ENCODE measurements around the gene REPS2. TPM values are rescaled to one million over a fixed set of nuclear protein-coding genes. Genes with fewer than 3 reads are reported as not detected.

REPS2 gene
- total RNA-seq, 1 donor from 2014 or later: 18.9 TPM

GRCh38 chrX:17056868-17057608 lies 110.6 kb downstream of the REPS2 start:
- intact Hi-C loops (cut with DNase I): no loop called here
- no peaks in the 10 kb centered on the region for H3K4me1 ChIP-seq
- TF ChIP-seq CTCF (IDR thresholded peaks at IDR 0.05): no peak
- H3K4me3 ChIP-seq: no peak overlapping the region
- H3K9me3 ChIP-seq: no peaks in the 10 kb centered on the region
- H3K36me3 ChIP-seq: no peaks in the 10 kb centered on the region
- no peaks in the 10 kb centered on the region for H3K27me3 ChIP-seq
- DNase-seq: no peak
- no peak for ATAC-seq
- no peak overlapping the region for H3K27ac ChIP-seq

GRCh38 chrX:17062065-17062464 lies 115.6 kb downstream of the REPS2 start:
- DNase-seq (no peak), ATAC-seq (no peak)
- Histone ChIP-seq H3K27me3 (no peaks in the 10 kb centered on the region), H3K27ac (no peak overlapping the region), H3K4me1 (no peaks in the 10 kb centered on the region), H3K4me3 (no peak overlapping the region), H3K9me3 (no peaks in the 10 kb centered on the region), H3K36me3 (no peaks in the 10 kb centered on the region)
- intact Hi-C loops (cut with DNase I): no loop called here
- TF ChIP-seq CTCF (IDR thresholded peaks at IDR 0.05): no peak

- ATAC-seq: no peak
- Histone ChIP-seq H3K36me3 (no peaks in the 10 kb centered on the region), H3K27me3 (no peaks in the 10 kb centered on the region), H3K4me3 (no peak overlapping the region), H3K9me3 (no peaks in the 10 kb centered on the region), H3K27ac (no peak overlapping the region), H3K4me1 (no peaks in the 10 kb centered on the region)
- TF ChIP-seq CTCF (IDR thresholded peaks at IDR 0.05): no peak
- DNase-seq: no peak
- intact Hi-C loops (cut with DNase I): no loop called here
Measured at GRCh38 chrX:17065100-17065499, 118.6 kb downstream of the REPS2 start.

GRCh38 chrX:17067534-17067933 lies 121.1 kb downstream of the REPS2 start:
- Histone ChIP-seq H3K27ac (no peak overlapping the region), H3K27me3 (no peaks in the 10 kb centered on the region), H3K4me3 (no peak overlapping the region), H3K36me3 (no peaks in the 10 kb centered on the region), H3K4me1 (no peaks in the 10 kb centered on the region), H3K9me3 (no peaks in the 10 kb centered on the region)
- DNase-seq (no peak), ATAC-seq (no peak)
- intact Hi-C loops (cut with DNase I): no loop called here
- no peak for TF ChIP-seq CTCF (IDR thresholded peaks at IDR 0.05)

- Histone ChIP-seq H3K27me3 (no peaks in the 10 kb centered on the region), H3K36me3 (no peaks in the 10 kb centered on the region), H3K27ac (no peak overlapping the region), H3K4me3 (no peak overlapping the region), H3K9me3 (no peaks in the 10 kb centered on the region), H3K4me1 (no peaks in the 10 kb centered on the region)
- intact Hi-C loops (cut with DNase I): no loop called here
- no peak for TF ChIP-seq CTCF (IDR thresholded peaks at IDR 0.05)
- ATAC-seq: no peak
- DNase-seq: no peak
Measured at GRCh38 chrX:17072301-17072700, 125.8 kb downstream of the REPS2 start.
